ENCODE data around the gene CYSLTR1. TPM values are rescaled to one million over a fixed set of nuclear protein-coding genes. Genes with fewer than 3 reads are reported as not detected.
A peak's percentile ranks its signal among the peaks of the same experiment; 100 is the strongest.

Gene CYSLTR1, protein sequence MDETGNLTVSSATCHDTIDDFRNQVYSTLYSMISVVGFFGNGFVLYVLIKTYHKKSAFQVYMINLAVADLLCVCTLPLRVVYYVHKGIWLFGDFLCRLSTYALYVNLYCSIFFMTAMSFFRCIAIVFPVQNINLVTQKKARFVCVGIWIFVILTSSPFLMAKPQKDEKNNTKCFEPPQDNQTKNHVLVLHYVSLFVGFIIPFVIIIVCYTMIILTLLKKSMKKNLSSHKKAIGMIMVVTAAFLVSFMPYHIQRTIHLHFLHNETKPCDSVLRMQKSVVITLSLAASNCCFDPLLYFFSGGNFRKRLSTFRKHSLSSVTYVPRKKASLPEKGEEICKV
- total RNA-seq (under 1 TPM; 0.37 to 0.86 (median 0.48) TPM), polyA plus RNA-seq (under 1 TPM; 0.13 to 0.48 (median 0.34) TPM)
- long read RNA-seq, donor 1, result 0 reads
- long read RNA-seq, donor 2, partial matches to known transcripts, result 0 of 1 reads
- long read RNA-seq, donor 2, other reads (novel, unspliced or antisense), result 0 of 1 reads

DNA sequence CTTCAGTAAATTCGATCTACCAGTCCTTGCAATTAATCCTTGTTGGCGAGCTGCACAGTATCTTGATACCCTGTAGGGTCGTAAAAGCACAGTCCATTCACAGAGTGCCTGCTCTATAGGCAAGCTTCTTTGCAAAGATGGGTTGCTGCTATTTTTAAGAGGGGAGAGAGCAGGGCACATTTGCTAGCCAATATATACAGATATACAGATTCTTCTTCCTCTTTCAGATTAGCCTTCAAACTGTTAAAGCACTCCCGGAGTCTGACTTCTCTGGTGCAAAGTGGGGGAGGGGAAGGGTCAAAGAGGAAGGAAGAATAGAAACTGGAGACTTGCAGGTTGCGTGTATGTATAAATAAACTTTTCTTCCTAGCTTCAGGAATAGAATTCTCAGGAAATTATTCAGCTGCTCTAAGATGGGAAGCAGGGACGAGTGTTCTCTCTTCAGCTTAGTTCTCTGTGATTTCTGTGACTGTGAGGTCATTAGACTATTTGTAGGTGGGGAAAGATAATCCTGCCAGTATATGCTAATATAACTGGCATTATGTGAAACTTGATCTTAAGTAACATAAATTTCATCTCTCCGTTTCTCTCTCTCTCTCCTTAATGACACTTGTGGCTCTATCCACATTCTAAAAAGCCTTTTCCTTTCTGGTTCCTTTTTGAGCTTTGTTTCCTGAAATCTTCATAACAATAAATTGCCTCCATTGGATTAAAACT, at the start of gene CYSLTR1:
TSS of gene CYSLTR1 (minus strand) at position 242 of the 717 bp plus-strand sequence. CDS start 53,865 bp downstream, outside the sequence.
- Histone ChIP-seq H3K27me3 (ENCODE audit: insufficient read depth in 3 of 3, low read length in 2 of 3) (peaks cover 0 to 4% (median 0%) of the 10 kb centered on the region in 3 donors), H3K27ac (no peak within 1 kb of the TSS), H3K9me3 (no peaks in the 10 kb centered on the region), H3K4me3 (peak within 1 kb of the TSS; percentile 37), H3K36me3 (ENCODE audit: insufficient read depth in 1 of 2, low read depth in 1 of 2) (no peaks in the 10 kb centered on the region), H3K4me1 (no peaks in the 10 kb centered on the region)
- 3 to 15% (median 7%) methylated on average over 7 of the region's 7 CpGs for WGBS, 3 donors
- intact Hi-C loops (cut with DNase I), result no loop called here
- TF ChIP-seq, protein P1, sequence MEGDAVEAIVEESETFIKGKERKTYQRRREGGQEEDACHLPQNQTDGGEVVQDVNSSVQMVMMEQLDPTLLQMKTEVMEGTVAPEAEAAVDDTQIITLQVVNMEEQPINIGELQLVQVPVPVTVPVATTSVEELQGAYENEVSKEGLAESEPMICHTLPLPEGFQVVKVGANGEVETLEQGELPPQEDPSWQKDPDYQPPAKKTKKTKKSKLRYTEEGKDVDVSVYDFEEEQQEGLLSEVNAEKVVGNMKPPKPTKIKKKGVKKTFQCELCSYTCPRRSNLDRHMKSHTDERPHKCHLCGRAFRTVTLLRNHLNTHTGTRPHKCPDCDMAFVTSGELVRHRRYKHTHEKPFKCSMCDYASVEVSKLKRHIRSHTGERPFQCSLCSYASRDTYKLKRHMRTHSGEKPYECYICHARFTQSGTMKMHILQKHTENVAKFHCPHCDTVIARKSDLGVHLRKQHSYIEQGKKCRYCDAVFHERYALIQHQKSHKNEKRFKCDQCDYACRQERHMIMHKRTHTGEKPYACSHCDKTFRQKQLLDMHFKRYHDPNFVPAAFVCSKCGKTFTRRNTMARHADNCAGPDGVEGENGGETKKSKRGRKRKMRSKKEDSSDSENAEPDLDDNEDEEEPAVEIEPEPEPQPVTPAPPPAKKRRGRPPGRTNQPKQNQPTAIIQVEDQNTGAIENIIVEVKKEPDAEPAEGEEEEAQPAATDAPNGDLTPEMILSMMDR (IDR thresholded peaks at IDR 0.05), result no peak
- ATAC-seq, result peak in 1 of 4 donors; percentile 45
- DNase-seq, result no peak

DNA sequence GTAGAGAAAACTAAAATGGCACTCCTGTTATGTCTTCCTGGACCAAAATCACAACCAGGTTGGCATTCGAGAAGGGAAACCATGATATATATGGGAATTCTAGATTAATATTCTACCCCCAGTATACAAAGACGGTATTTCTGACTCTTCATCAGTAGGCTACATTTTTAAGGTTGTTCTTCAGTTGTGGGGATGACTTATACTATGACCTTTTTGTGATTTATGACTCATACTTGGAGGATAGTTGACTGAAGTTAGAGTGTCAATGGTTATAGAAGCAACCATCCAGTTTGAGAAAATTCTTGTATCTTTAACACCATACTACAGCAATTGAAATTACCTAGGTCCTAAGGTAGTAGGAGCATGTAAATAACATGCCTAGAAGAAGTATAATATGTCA, 49.8 kb upstream of the CYSLTR1 start:
- ATAC-seq, result no peak

GRCh38 chrX:78375894-78376293, 48.5 kb upstream of the CYSLTR1 start:
- H3K9me3 ChIP-seq, result no peaks in the 10 kb centered on the region
- TF ChIP-seq, protein P1 (IDR thresholded peaks at IDR 0.05), result no peak

More for the DNA sequence above, 49.8 kb upstream of the CYSLTR1 start:
- no peak overlapping the region for H3K4me3 ChIP-seq
- intact Hi-C loops (cut with DNase I), result no loop called here
- H3K36me3 ChIP-seq (ENCODE audit: insufficient read depth in 1 of 2, low read depth in 1 of 2), result no peaks in the 10 kb centered on the region
- H3K9me3 ChIP-seq, result no peaks in the 10 kb centered on the region
- TF ChIP-seq, protein P1 (IDR thresholded peaks at IDR 0.05), result no peak
- WGBS, 3 donors, result 72 to 93% (median 89%) methylated on average over 2 of the region's 2 CpGs
- H3K4me1 ChIP-seq, result no peaks in the 10 kb centered on the region
- H3K27ac ChIP-seq, result no peak overlapping the region
- no peak for DNase-seq
- H3K27me3 ChIP-seq (ENCODE audit: insufficient read depth in 3 of 3, low read length in 2 of 3), result no peaks in the 10 kb centered on the region

DNA sequence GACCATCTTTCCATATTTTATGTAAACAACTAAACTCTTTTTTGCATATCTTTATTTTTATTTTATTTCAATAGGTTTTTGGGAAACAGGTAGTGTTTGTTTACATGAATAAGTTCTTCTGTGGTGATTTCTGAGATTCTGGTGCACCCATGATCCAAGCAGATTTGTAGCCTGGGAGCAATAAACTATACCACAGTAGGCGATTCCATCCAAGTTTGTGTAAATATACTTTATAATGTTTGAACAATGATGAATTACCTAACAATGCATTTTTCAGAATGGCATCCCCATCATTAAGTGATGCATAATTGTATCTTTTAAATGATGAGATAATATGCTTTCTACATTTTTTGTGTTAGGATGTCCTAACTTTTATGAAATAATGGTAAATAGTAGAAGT, 39.2 kb upstream of the CYSLTR1 start:
- intact Hi-C loops (cut with DNase I), result no loop called here
- no peak for DNase-seq
- H3K9me3 ChIP-seq, result peaks cover 18% of the 10 kb centered on the region
- H3K27me3 ChIP-seq (ENCODE audit: insufficient read depth in 3 of 3, low read length in 2 of 3), result no peaks in the 10 kb centered on the region
- WGBS, 3 donors, result 64 to 91% (median 89%) methylated on average over 1 of the region's 1 CpG
- TF ChIP-seq, protein P1 (IDR thresholded peaks at IDR 0.05), result no peak
- H3K27ac ChIP-seq, result no peak overlapping the region
- H3K36me3 ChIP-seq (ENCODE audit: insufficient read depth in 1 of 2, low read depth in 1 of 2), result no peaks in the 10 kb centered on the region
- H3K4me1 ChIP-seq, result no peaks in the 10 kb centered on the region
- no peak overlapping the region for H3K4me3 ChIP-seq
- no peak for ATAC-seq

More at GRCh38 chrX:78375894-78376293, 48.5 kb upstream of the CYSLTR1 start:
- Histone ChIP-seq H3K27ac (no peak overlapping the region), H3K36me3 (ENCODE audit: insufficient read depth in 1 of 2, low read depth in 1 of 2) (no peaks in the 10 kb centered on the region), H3K4me1 (no peaks in the 10 kb centered on the region), H3K4me3 (no peak overlapping the region), H3K27me3 (ENCODE audit: insufficient read depth in 3 of 3, low read length in 2 of 3) (no peaks in the 10 kb centered on the region)
- no peak for ATAC-seq
- intact Hi-C loops (cut with DNase I), result no loop called here
- no peak for DNase-seq

Data from psoas muscle (tissue), 8 donors.